ENCODE results near the gene FGF5.
"Not testable (repeated sequence)": the region's sequence is repeated elsewhere in the genome, so short reads cannot be mapped to it uniquely, and the experiment has no call there.

The FGF5 gene, protein sequence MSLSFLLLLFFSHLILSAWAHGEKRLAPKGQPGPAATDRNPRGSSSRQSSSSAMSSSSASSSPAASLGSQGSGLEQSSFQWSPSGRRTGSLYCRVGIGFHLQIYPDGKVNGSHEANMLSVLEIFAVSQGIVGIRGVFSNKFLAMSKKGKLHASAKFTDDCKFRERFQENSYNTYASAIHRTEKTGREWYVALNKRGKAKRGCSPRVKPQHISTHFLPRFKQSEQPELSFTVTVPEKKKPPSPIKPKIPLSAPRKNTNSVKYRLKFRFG

GRCh38 chr4:80266253-80266901, at the start of gene FGF5:
TSS of gene FGF5 (plus strand) at chr4:80266664. CDS start at chr4:80266825, 161 bp downstream.
- no peak for DNase-seq (ENCODE audit: low read depth in 2 of 2)

GRCh38 chr4:80219301-80220025, 47.0 kb upstream of the FGF5 start:
- DNase-seq (ENCODE audit: low read depth in 2 of 2), result no peak

- no peak for DNase-seq (ENCODE audit: low read depth in 2 of 2)
Observed at GRCh38 chr4:80220711-80221110, 45.8 kb upstream of the FGF5 start.

- no peak for DNase-seq (ENCODE audit: low read depth in 2 of 2)
Observed at GRCh38 chr4:80221161-80221560, 45.3 kb upstream of the FGF5 start.

DNA sequence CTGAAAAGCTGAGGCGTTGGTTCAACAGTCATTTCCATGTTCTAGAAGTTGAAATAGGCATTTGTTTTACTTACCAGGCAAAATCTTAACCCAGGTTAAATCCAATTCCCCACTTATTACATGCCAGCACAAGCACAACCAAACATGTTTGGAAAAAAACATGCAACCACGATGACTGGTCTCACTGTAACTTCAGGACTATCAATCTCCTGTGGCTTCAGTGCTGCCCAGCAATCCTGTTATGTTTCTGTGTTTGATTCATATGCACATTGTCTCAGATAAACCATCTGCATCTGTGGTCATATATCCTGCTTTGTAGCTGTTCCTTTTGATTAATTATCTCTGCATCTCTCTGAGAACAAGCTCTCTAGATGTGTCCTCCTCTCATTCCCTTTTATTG, 40.9 kb upstream of the FGF5 start:
- no peak for DNase-seq (ENCODE audit: low read depth in 2 of 2)

GRCh38 chr4:80226094-80226493, 40.4 kb upstream of the FGF5 start:
- no peak for DNase-seq (ENCODE audit: low read depth in 2 of 2)

DNA sequence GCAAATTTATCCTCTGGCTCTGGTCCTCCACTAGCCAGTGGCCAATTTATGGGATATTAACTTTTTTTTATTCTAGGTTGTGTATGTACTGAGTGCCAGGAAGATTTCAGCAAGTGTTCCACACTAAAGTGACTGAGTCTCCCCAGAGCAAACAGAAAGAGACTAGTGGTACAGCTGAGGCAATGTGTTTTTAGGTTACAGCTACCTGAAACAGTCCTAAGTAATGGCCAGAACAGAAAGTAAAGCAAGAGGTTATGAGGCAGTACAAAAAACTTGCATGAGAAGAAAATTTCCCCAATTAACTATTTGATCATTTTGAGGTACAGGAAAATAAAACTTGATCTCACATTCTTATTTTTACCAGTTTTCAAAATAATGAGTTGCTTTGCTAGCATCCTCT, 38.0 kb upstream of the FGF5 start:
- no peak for DNase-seq (ENCODE audit: low read depth in 2 of 2)

- DNase-seq (ENCODE audit: low read depth in 2 of 2), result no peak
Observed at GRCh38 chr4:80229128-80229527, 37.3 kb upstream of the FGF5 start.

GRCh38 chr4:80229590-80229989, 36.9 kb upstream of the FGF5 start:
- DNase-seq (ENCODE audit: low read depth in 2 of 2), result no peak

DNA sequence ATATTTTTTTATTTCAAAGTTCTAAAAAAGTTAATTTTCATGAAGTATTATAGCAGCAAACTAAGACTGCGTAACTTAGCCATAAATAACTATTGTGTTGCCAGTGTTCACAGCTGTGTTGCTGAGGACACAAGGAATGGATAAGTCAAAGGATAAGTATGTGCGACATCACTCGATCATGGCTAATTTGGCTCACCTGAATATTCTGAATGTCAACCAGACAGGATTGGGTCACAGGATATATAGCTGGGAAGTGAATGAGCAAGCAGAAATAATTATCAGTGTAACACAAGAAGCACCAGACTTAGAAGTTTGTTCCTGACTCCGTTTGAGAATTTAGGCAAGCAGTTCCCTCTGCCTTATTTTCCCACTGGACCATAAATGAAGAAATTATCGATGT, 35.3 kb upstream of the FGF5 start:
- no peak for DNase-seq (ENCODE audit: low read depth in 2 of 2)

DNA sequence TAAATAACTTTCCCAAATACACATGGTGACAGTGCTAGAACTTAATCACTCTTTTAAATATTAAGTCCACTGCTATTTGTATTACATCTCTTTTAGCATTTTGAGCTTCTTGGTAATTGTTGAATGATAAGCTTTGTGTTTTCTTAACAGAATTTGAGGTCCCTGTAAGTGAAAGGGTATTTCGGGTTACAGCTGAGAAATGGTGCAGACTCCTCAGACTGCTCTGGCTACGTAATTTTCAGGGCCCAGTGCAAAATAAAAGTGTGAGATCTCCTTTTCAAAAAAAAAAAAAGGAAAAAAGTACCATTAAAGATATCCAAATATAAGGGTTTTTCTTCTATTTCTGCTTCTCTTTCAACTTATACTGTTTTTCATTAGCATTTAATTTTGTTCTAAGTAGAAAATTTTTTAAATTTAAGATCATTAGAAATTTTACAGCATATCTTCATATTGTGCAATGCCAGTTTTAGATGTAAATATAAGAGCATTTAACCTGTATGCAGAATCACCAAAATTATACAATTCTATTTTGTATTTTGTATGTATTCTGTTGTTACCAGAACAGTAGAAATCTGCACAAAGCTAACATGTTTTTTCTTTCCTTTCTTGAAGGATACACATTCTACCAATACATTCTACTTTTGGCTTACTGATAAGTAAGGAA, 33.6 kb upstream of the FGF5 start:
- DNase-seq (ENCODE audit: low read depth in 2 of 2), result no peak

- no peak for DNase-seq (ENCODE audit: low read depth in 2 of 2)
Observed at GRCh38 chr4:80233390-80233789, 33.1 kb upstream of the FGF5 start.

DNA sequence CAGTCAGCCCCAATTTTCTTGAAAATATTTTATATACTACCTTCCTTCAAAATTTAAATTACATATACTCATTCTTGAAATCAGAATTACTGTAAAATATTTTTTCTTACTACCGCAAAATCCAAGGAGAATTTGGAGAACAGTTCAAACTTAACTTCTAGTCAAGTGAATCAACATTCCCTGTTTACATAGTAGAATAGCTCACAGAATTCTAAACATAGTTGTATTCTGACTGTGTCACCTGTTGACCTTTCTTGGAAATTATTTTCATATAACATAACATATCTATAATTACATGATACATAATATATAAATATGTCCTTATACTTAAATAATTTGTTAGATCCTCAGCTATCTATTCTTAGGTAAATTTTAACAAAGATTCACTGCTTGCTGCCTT, 31.0 kb upstream of the FGF5 start:
- DNase-seq (ENCODE audit: low read depth in 2 of 2), result no peak

- no peak for DNase-seq (ENCODE audit: low read depth in 2 of 2)
Observed at GRCh38 chr4:80237992-80238391, 28.5 kb upstream of the FGF5 start.

GRCh38 chr4:80239480-80240150, 26.8 kb upstream of the FGF5 start:
- no peak for DNase-seq (ENCODE audit: low read depth in 2 of 2)

GRCh38 chr4:80240976-80241375, 25.5 kb upstream of the FGF5 start:
- no peak for DNase-seq (ENCODE audit: low read depth in 2 of 2)

DNA sequence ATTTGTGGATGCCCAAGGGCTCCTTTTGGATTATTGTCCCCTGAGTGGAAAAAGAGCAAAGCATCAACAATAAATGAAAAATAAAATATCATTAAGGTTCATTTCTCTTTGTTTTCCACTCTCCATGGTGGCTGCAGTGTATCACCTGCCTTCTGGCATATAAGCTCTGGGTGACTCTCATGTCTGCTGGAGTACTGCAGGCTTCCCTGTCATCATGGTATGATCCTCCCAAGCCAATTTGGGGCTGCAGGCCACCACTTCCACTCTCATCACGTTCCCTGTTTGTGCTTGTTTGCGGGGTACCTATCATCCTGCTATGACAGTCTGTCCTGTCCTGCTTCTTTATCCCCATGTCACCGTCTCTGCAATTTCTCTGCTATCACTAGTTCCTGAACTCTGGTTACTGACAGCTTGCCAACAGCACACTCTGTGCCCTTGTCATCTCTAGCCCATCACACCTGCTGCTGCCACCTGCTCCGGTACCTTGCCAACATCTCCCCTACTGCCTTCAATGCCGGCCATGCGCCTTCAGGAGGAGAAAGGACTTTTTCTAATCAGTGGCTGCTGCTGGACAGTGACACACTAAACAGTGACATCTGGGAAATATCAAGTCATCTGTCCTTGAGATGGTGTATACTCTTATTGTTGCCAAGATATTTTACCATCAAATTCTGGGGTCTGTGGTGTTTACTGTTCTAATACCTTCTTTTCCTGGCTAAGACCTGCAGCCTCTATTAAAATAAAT, 23.0 kb upstream of the FGF5 start:
- DNase-seq (ENCODE audit: low read depth in 2 of 2), result no peak

DNA sequence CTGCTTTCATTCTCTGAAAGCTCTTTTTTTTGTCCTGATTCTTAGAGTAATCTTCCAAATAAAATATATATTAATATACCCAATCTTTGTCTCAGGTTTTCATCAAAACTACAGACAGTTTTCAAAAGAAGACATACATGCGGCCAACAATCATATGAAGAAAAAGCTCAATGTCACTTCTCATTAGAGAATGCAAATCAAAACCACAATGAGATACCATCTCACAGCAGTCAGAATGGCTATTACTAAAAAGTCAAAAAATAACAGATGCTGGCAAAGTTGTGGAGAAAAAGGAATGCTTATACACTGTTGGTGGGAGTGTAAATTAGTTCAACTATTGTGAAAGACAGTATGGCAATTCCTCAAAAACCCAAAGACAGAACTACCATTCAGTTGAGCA, 19.0 kb upstream of the FGF5 start:
- DNase-seq (ENCODE audit: low read depth in 2 of 2), result not testable (repeated sequence)

GRCh38 chr4:80249144-80249543, 17.3 kb upstream of the FGF5 start:
- DNase-seq (ENCODE audit: low read depth in 2 of 2), result no peak

DNA sequence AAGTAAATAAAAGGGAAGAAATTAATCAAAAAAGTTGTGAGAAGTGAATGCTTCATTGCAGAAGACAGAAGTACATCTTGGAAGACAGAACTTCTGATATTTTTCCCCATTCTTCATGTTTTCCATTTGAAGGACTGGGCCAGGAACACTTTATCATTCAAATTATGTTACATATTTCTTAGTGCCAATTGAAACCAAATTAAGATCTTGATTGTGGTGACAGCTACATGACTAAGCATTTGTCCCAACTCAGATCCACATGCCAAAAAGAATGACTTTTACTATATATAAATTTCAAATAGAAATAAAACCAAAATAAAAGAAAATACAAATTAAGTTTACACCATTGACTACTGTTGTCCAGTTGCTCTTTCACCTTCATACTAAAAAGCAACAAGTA, 14.0 kb upstream of the FGF5 start:
- no peak for DNase-seq (ENCODE audit: low read depth in 2 of 2)

DNA sequence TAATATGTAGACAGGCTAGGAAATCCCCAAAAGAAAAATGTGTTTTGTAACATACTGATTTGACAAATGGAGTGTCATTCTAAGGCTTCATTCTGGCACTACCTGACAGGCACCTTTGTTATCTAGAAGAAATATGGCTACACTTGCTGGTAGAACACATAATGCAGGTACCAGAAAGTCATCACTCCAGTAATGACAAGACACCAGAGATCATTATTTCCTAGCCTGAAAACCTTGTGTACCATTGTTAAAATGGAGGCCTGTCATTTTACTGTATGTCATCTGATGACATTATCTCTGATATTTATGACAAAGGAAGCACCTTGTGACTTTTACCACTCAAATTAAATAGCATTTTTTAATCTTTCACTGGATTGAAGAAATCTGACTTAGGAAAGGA, 13.5 kb upstream of the FGF5 start:
- DNase-seq (ENCODE audit: low read depth in 2 of 2), result no peak

Data from activated CD8-positive, alpha-beta memory T cell treated with anti-CD3 and anti-CD28 coated beads for 4 hours (primary cell).